GM13976 (cell line): Measurements from ENCODE around the gene EVI2B.
"Not testable (repeated sequence)": the region's sequence is repeated elsewhere in the genome, so short reads cannot be mapped to it uniquely, and the experiment has no call there.

ENCODE experiments used
- DNase-seq: peaks from one replicate; pipeline ENCODE4 v3.0.0; 2012; ENCODE audit warnings: low spot score
- in situ Hi-C: fragments of 300-500 bp; cut with MboI; formaldehyde crosslinking; loops from one replicate; pipeline ENCODE4 v1.12.0; 2022; ENCODE audit warnings: low sequenced_read_pairs, mixed read lengths, inconsistent platforms; ENCODE audit not compliant: unreplicated experiment
- TF ChIP-seq, protein P1 (sequence below): IDR thresholded peaks from 2 replicates; pipeline ENCODE4 v1.5.1; 2012; ENCODE audit warnings: borderline replicate concordance, mild to moderate bottlenecking; ENCODE audit not compliant: insufficient read depth; ENCODE audit errors: extremely low read depth, missing control alignments, control extremely low read depth

EVI2B gene, protein sequence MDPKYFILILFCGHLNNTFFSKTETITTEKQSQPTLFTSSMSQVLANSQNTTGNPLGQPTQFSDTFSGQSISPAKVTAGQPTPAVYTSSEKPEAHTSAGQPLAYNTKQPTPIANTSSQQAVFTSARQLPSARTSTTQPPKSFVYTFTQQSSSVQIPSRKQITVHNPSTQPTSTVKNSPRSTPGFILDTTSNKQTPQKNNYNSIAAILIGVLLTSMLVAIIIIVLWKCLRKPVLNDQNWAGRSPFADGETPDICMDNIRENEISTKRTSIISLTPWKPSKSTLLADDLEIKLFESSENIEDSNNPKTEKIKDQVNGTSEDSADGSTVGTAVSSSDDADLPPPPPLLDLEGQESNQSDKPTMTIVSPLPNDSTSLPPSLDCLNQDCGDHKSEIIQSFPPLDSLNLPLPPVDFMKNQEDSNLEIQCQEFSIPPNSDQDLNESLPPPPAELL

DNA sequence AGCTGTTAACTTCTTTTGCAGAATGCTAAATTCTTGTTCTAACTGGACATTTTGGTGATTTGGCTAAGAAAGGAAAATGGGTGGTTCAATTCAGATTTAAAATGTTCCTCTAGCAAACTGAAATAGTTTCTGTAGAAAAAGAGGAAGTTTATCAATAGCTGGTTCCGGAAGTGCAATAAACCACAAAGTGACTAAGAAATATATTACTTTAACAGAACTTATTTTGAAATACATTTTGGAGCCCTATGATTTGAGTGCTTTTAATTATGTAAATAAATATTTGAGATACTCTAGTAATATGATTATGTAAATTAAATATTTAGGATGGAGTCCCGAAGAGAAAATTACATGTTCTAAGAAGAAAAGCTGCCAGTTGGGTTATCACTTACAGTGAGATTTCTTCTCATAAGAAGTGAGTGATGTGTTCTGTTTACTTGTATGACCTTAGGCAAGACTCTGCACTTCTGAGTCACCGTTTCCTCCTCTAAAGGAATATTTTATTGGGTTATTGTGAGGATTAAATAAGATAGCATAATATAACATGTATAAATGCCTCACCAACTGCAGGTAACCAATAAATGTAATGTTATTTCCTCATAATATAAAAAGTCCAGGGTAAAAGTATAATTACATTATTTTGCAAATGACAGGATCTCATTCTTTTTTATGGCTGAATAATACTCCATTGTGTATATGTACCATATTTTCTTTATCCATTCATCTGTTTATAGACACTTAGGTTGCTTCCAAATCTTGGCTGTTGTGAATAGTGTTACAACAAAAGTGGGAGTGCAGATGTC, at the start of gene EVI2B:
Gene EVI2B (minus strand): TSS at position 73 of the 800 bp plus-strand sequence. CDS start 8,445 bp downstream, outside the sequence.
- in situ Hi-C loops = no loop called here
- DNase-seq = no peak
- TF ChIP-seq, protein P1, sequence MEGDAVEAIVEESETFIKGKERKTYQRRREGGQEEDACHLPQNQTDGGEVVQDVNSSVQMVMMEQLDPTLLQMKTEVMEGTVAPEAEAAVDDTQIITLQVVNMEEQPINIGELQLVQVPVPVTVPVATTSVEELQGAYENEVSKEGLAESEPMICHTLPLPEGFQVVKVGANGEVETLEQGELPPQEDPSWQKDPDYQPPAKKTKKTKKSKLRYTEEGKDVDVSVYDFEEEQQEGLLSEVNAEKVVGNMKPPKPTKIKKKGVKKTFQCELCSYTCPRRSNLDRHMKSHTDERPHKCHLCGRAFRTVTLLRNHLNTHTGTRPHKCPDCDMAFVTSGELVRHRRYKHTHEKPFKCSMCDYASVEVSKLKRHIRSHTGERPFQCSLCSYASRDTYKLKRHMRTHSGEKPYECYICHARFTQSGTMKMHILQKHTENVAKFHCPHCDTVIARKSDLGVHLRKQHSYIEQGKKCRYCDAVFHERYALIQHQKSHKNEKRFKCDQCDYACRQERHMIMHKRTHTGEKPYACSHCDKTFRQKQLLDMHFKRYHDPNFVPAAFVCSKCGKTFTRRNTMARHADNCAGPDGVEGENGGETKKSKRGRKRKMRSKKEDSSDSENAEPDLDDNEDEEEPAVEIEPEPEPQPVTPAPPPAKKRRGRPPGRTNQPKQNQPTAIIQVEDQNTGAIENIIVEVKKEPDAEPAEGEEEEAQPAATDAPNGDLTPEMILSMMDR = no peak

GRCh38 chr17:31357839-31358394, 44.1 kb upstream of the EVI2B start:
- TF ChIP-seq, protein P1 = no peak
- DNase-seq = no peak
- in situ Hi-C loops = loop anchor here (25.0 kb wide), 1 partner anchor 346 kb away; no protein-coding TSS in a partner anchor

DNA sequence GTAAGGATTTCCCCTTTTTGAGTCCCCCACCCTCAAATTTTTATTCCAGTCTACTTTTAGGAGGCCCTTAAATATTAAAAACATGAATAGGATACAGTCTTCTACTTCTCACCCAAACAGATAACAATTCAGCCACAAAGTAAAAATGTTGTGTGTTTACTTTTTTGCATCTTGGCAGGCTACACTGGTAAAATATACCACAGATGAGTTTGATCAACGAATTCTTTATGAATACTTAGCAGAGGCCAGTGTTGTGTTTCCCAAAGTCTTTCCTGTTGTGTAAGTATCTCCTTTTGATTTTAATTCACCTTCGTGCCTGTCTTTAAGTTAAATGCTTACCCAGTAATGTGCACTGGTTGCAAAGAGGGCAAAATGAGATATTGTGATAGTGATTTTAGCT, 43.2 kb upstream of the EVI2B start:
- in situ Hi-C loops = loop anchor here (25.0 kb wide), 1 partner anchor 345 kb away; no protein-coding TSS in a partner anchor
- no peak for DNase-seq
- TF ChIP-seq, protein P1 = no peak

DNA sequence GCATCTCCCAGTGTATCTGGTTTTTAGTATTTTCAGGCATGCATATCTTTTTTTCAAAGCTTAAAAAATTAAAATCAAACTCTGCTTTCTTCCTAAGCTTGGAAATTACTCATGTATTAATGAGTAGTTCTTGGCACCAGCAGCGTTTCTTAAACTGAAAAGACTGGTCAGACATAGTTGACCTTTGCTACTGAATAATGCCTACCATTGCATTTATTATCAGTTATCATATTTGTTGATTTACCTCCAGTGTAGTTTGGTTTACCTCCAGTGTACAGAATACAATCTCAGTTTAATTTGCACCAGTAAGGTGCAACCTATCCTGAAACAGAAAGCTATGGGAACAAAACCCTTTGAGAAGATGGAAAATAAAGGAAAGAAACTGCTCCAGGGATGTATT, 42.1 kb upstream of the EVI2B start:
- in situ Hi-C loops = loop anchor here (25.0 kb wide), 1 partner anchor 344 kb away; no protein-coding TSS in a partner anchor
- TF ChIP-seq, protein P1 = no peak
- DNase-seq = no peak

GRCh38 chr17:31349454-31349853, 35.6 kb upstream of the EVI2B start:
- TF ChIP-seq, protein P1 = no peak
- in situ Hi-C loops = no loop called here
- no peak for DNase-seq

DNA sequence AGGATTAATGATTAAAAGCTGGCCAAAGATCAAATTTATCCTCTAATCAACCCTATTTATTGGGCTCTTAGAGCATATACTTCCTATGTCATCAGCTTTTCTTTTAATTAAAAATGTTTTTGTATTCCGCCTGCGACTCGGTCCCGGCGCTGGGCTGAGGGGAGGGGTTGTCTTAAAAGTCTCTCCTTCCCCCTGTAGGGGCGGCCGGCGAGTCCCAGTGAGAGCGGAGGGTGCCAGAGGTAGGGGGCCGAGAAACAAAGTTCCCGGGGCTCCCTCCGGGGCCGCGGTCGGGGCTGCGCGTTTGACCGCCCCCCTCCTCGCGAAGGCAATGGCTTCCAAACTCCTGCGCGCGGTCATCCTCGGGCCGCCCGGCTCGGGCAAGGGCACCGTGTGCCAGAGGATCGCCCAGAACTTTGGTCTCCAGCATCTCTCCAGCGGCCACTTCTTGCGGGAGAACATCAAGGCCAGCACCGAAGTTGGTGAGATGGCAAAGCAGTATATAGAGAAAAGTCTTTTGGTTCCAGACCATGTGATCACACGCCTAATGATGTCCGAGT, 31.4 kb upstream of the EVI2B start:
- in situ Hi-C loops, DNase-seq: not testable (repeated sequence)
